CD4-positive, alpha-beta T cell treated with Interleukin-4 for 1 hour (primary cell): ENCODE data around the gene IL1F10.
"Not testable (repeated sequence)": the region's sequence is repeated elsewhere in the genome, so short reads cannot be mapped to it uniquely, and the experiment has no call there.

ENCODE experiments used
- DNase-seq, 2 donors: peaks; one replicate each; pipeline ENCODE4 v3.0.0-alpha.2; 2020 to 2022

Gene IL1F10

GRCh38 chr2:113081488-113082210 lies 13.9 kb downstream of the IL1F10 start:
- no peak for DNase-seq

DNA sequence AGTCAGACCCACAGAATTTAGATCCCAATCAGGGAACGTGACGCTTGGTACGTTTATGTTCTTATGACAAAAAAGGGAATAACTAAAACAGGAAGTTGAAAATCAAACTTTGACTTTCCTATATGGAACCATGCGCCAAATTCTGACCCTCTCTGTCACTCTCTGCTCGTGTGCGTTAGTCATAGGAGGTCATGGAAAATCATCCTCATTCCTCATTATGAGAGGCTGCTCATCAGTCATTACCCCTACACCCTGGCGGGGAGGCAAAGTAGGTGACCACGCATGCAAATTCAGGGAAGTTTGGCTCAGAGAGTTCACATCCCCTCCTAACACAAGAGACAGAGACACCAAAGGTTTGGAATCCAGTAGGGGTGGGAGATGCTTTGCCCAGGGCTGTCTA lies 15.5 kb downstream of the IL1F10 start:
- DNase-seq = peak in 1 of 2 donors; percentile 42

GRCh38 chr2:113084249-113085000 lies 16.7 kb downstream of the IL1F10 start:
- DNase-seq = peak in 1 of 2 donors; percentile 27

DNA sequence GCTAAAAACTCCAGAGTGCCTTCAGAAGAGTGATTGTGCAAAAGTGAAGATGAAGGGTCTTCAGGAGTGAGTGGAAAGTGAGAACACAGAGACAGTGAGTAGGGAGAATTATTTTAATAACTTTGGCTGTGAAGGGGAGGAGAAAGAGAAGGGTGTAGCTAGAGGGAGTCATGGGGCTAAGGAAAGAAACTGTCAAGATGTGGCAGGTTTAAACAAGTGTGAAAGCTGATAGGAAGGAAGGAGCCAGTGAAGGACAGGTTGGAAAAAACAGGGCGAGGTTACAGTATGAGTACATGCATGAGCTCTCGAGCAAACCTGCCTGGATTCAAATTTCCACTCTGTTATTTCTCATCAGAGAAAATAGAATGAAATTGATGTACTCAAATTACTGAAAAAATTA lies 17.8 kb downstream of the IL1F10 start:
- DNase-seq = no peak

DNA sequence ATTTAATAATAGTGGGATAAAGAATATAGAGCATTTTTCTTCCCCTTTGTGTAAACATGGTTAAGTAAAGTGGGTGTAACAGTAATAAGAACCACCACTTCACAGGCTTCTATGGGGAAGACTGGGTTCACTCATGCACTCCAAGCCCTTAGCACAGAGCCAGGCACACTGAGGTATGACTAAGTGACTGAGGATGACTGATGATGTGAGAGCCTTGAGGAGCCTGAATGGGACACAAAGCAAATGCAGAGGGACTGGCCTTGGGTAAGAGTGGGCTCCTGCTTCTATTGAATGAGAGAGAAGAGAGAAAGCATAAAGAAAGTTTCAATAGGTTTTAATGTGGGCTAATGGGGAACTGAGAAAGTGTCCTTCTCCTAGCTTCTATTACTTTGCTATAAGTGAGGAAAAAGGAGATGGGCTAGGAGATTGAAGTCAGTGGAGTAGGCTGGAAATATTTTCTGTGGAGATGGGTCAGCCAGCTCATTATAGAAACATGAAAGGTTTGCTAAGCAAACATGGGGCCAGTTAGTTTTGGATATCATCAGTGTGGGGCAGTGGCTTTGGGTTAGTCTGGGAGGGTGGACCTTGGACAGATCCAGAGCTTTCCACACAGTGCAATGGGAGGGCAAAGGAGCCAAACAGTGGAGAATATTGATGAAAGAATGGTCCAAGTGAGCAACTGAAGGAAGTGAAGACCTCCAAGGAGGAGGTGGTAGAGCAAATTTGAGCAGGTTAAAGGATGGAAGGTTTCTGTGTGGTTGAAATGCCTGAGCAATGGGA lies 20.6 kb downstream of the IL1F10 start:
- DNase-seq = no peak

DNA sequence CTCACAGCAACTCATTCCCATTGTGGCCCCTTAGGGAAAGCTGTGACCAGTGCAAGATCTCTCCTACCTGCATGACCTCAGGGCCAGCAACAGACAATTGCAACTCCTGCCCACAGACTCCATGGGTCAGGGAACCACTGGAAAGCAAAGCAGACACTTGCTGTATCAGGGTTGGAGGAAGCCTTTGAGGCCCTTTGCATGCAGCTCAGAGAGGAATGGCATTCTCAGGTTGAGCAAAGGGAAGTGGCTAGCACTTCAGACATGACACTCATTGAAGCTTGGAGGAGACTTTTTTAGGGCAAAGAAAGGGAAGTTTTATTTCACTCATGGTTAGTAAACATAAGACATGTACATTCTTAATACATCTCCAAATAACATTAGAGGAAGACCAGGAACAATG lies 22.1 kb downstream of the IL1F10 start:
- DNase-seq = no peak

DNA sequence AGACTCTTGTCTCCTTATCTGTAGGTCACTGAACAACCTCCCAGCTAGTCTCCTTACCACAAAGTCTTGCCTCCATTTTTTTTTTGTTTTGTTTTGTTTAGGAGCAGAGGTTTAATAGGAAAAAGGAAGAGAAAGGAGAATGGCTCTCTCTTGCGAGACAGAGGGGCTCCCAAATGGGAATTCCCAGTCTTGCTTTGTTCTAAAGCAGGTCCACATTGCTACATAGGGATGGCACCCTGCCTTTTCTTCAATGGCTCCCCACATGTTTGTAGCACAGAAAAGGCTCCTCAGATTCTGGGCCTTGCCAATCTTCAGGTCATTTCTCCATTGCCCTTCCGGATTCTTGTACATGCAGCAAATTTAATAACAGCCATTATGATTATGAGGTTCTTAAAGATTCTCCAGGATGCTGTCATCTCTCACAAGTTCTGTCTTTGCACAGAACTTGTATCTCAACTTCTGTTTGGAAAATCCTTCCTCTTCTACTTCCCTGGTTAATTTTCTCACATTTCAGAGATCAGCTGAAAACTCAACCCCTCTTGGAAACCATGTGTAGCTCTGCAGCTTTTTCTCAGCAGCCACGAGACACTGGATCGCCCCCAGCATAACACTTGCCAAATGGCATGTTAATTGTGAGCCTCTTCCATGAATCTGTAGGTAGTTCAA lies 23.6 kb downstream of the IL1F10 start:
- no peak for DNase-seq

DNA sequence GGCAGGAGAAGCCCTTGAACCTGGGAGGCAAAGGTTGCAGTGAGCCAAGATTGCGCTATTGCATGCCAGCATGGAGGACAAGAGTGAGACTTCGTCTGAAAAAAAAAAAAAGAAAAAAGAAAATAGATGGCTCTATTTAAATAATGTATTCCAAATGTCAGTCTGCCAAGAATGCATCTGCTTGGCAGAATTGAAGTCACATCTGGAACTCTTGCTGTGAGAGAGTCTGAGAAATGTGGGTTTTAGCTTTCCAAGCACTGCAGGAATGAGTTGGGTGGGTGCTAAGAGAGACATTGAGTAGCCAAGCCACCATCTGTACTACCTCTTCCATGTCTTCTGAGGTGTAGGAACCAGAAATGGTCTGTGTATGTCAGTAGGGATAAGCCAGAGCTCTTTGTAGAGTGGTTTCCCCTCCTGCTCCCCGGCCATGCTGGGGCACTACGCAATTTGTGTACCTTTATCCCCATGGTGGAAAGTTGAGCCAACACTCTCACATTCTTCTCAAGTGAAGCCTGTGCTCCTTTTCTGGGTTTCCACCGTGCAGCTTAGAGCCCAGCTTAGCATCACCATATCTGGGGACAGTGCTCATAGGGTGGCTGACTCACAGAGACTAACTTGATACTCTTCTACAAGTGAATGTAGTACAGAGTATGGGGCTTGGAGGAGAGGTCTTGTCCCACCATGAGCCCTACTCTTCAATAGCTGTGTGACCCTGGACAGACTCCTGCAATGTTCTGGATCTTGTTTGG lies 25.3 kb downstream of the IL1F10 start:
- no peak for DNase-seq

- no peak for DNase-seq
Measured at GRCh38 chr2:113093613-113093977, 25.8 kb downstream of the IL1F10 start.

DNA sequence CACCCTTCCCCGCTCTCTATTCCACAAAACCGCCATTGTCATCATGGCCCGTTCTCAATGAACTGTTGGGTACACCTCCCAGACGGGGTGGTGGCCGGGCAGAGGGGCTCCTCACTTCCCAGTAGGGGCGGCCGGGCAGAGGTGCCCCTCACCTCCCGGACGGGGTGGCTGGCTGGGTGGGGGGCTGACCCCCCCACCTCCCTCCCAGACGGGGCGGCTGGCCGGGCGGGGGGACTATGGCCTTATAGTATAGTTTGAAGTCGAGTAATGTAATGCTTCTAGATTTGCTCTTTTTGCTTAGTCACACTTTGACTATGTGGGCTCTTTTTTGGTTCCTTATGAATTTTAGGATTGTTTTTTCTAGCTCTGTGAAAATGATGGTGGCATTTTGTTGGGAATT lies 28.5 kb downstream of the IL1F10 start:
- not testable (repeated sequence) for DNase-seq

DNA sequence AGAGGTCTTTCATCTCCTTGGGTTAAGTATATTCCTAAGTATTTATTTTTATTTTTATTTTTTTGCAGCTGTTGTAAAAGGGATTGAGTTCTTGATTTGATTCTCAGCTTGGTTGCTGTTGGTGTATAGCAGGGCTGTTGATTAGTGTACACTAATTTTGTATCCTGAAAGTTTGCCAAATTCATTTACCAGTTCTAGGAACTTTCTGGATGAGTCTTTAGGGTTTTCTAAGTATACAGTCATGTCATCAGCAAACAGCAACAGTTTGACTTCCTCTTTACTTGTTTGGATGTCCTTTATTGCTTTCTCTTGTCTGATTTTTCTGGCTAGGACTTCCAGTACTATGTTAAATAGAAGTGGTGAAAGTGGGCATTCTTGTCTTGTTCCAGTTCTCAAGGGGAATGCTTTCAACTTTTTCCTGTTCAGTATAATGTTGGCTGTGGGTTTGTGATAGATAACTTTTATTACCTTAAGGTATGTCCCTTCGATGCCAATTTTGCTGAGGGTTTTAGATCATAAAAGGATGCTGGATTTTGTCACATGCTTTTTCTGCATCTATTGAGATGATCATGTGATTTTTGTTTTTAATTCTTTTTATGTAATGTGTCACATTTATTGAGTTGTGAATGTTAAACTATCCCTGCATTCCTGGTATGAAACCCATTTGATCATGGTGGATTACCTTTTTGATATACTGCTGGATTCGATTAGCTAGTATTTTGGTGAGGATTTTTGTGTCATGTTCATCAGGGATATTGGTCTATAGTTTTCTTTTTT lies 29.3 kb downstream of the IL1F10 start:
- not testable (repeated sequence) for DNase-seq

- peak in 1 of 2 donors; percentile 46 for DNase-seq
Measured at GRCh38 chr2:113098041-113098440, 30.3 kb downstream of the IL1F10 start.

DNA sequence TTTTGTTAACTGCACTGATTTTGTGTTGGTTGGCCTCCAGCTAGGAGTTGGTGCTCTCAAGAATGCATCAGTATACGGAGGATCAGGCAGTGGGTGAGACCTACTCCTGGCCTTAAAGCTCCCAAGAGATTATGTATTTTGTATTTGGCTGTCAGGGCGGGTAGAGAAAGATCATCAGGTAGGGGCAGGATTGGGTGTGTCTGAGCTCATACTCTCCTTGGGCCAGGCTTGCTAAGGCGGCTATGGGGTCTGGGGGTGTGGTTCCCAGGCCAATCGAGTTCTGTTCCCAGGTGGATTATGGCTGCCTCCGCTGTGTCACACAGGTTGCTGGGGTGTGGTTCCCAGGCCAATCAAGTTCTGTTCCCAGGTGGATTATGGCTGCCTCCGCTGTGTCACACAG lies 30.8 kb downstream of the IL1F10 start:
- no peak for DNase-seq

DNA sequence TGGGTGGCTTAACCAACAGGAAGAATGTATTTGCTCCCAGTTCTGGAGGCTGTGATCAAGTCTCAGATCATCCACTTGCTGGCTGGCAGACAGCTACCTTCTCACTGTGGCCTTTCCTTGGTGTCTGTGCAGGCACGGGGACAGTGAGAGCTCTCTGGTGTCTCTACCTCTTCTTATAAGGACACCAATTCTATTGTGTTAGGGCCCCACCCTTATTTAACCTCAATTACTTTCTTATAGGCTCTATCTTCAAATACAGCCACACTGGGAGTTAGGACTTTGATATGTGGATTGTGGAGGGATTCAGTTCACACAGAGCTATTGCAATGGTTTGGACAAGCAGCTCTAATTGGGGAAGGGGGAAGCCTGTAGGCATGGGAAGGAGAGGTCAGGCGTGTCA lies 34.4 kb downstream of the IL1F10 start:
- DNase-seq = no peak

DNA sequence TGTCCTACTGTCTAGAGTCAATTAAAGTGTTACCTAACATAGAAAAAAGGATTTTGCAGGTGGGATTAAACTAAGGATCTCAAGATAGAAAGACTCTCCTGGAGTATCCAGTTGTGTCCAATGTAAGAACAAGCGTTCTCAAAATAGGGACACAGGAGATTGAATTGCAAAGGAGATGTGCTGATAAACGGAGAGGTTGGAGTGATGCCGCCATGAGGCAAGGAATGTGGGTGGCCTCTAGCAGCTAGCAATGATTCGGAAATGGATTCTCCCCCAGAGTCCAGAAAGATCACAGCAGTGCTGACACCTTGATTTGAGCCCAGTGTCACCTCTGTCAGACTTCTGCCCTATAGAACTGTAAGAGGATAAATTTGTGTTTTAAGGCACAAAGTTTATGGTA lies 35.5 kb downstream of the IL1F10 start:
- no peak for DNase-seq

DNA sequence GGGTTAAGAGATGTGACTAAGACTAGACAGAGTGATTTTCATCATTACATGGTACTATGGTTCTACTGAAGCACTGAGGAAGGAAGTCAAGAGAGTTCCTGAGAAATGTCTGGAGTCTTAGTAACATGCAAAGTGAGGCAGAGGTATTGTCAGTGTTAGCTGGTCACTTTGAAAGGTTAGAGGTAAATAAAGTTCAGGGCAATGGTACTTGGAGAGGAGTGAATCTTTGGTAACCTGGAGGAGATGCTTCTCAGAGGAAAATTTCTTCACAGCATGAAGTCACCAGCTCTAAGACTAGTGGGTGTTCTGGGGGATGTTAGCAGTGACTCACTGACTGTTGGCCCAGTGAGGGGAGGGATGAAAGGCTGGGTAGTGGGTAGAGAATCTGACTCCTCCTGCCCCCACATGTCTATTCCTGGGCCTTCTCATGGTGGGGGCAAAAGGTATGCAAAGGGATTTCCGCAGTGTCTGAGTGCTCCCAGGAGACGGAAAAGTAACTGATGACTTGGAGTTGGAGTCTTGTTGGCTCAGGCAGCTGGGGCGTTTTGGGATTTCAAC lies 36.4 kb downstream of the IL1F10 start:
- no peak for DNase-seq

DNA sequence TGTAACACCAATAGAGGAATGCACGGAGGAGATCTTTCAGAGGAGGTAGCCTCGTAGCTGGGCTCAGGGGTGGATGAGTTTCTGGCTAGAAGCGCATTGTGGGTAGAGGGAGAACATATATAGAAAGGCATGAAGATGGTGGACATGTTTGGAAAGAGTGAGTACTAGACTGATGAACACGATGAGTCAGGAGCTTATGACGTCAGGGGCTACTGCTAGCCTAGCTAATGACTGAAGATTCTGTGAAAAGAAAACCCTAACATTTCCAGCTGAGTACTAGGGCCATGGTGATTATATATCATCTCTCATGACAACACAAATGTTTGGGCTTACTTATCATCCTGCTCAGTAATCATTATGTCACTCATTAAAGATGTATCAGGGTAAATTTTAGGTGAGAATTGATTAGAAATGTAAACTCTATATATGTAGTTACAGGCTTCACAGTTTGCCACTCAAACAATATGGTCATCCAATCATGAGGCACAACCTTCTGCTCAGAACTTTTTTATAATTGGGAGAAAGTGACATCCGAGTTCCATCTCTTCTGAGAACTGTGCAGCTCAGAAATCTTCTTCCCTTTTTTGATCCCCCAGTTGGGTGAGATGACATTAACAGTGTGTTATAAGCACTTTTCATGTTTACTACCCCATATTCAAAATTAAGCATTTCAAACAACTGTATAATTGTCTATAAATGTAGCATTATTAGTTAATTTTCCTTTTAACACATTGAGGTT lies 37.4 kb downstream of the IL1F10 start:
- DNase-seq = peak in 1 of 2 donors; percentile 34

GRCh38 chr2:113111121-113111520 lies 43.4 kb downstream of the IL1F10 start:
- DNase-seq = no peak

- DNase-seq = peak; percentile 12 to 69
Measured at GRCh38 chr2:113111823-113112287, 44.1 kb downstream of the IL1F10 start.

- DNase-seq = no peak
Measured at GRCh38 chr2:113112441-113112840, 44.7 kb downstream of the IL1F10 start.
